Measurements from ENCODE around the gene LIFR.
"Not testable (repeated sequence)": the region's sequence is repeated elsewhere in the genome, so short reads cannot be mapped to it uniquely, and the experiment has no call there.

Gene LIFR

GRCh38 chr5:38556599-38557307 lies at the start of gene LIFR:
LIFR (minus strand) TSS chr5:38556646; CDS start chr5:38530647, 25,999 bp downstream.
- DNase-seq: peak; percentile 89

- DNase-seq: no peak
These were observed 49.2 kb upstream of the LIFR start for GRCh38 chr5:38605610-38606009.

- DNase-seq: peak; percentile 28
These were observed 47.2 kb upstream of the LIFR start for GRCh38 chr5:38603691-38604090.

GRCh38 chr5:38602641-38603040 lies 46.2 kb upstream of the LIFR start:
- no peak for DNase-seq

GRCh38 chr5:38601863-38602298 lies 45.4 kb upstream of the LIFR start:
- DNase-seq: peak; percentile 77

- no peak for DNase-seq
These were observed 44.9 kb upstream of the LIFR start for GRCh38 chr5:38601133-38601862.

GRCh38 chr5:38600329-38601045 lies 44.0 kb upstream of the LIFR start:
- peak; percentile 61 for DNase-seq

- not testable (repeated sequence) for DNase-seq
These were observed 43.3 kb upstream of the LIFR start for GRCh38 chr5:38599751-38600150.

- peak; percentile 87 for DNase-seq
These were observed 42.7 kb upstream of the LIFR start for GRCh38 chr5:38598994-38599617.

GRCh38 chr5:38598296-38598993 lies 42.0 kb upstream of the LIFR start:
- no peak for DNase-seq

GRCh38 chr5:38596981-38597380 lies 40.5 kb upstream of the LIFR start:
- no peak for DNase-seq

- peak; percentile 88 for DNase-seq
These were observed 38.8 kb upstream of the LIFR start for GRCh38 chr5:38595132-38595745.

GRCh38 chr5:38593959-38594358 lies 37.5 kb upstream of the LIFR start:
- DNase-seq: no peak

- no peak for DNase-seq
These were observed 35.0 kb upstream of the LIFR start for GRCh38 chr5:38591523-38591849.

- no peak for DNase-seq
These were observed 34.5 kb upstream of the LIFR start for GRCh38 chr5:38590838-38591522.

GRCh38 chr5:38589629-38590028 lies 33.2 kb upstream of the LIFR start:
- DNase-seq: no peak

- no peak for DNase-seq
These were observed 29.4 kb upstream of the LIFR start for GRCh38 chr5:38585816-38586215.

GRCh38 chr5:38583500-38583899 lies 27.1 kb upstream of the LIFR start:
- no peak for DNase-seq

- DNase-seq: no peak
These were observed 26.5 kb upstream of the LIFR start for GRCh38 chr5:38582975-38583319.

GRCh38 chr5:38582293-38582974 lies 26.0 kb upstream of the LIFR start:
- DNase-seq: no peak

- no peak for DNase-seq
These were observed 25.2 kb upstream of the LIFR start for GRCh38 chr5:38581597-38581996.

Measured in fibroblast of skin of right biceps (primary cell).